ENCODE measurements around the gene USP14. TPM values are rescaled to one million over a fixed set of nuclear protein-coding genes. Genes with fewer than 3 reads are reported as not detected.
"Not testable (repeated sequence)": the region's sequence is repeated elsewhere in the genome, so short reads cannot be mapped to it uniquely, and the experiment has no call there.

Gene USP14
- total RNA-seq, 8 experiments from 2014 or later = 18.3 to 77.0 (median 23.0) TPM

DNA sequence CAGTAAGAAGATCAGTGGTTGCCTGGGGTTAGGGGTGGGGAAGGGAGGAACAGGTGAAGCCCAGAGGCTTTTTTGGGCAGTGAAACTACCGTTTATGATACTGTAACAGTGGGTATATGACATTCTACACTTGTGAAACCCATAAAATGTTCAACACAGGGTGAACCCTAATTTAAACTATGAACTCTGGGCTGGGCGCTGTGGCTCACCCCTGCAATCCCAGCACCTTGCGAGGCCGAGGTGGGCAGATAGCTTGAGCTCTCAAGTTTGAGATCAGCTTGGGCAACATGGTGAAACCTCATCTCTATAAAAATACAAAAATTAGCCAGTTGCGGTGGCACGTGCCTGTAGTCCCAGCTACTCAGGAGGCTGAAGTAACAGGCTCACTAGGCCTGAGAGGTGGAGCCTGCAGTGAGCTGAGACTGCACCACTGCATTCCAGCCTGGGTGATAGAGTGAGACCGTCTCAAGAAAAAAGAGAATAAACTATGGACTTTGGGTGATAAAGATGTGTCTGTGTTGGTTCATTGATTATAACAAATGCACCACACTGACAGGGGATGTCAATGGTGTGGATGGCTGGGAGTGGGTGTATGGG is 17.6 kb upstream of the USP14 start:
- Histone ChIP-seq H3K27ac (no peak overlapping the region), H3K4me1 (replicated peaks in 1 of 2) (no peaks in the 10 kb centered on the region), H3K4me3 (no peak overlapping the region)
- ATAC-seq (replicated peaks in 6 of 8) = no peak
- 13 to 100% (median 79%) methylated on average over 1 to 5 of the region's 7 CpGs; no CpG with 5 or more reads in 3 of the 10 experiments for WGBS, 10 experiments
- in situ Hi-C loops (cut with MboI; ENCODE audit: low pct_unique_long_range_greater_than_20kb in 2 of 9, low sequenced_read_pairs in 9 of 9, unreplicated experiment in 9 of 9) = no loop called here

DNA sequence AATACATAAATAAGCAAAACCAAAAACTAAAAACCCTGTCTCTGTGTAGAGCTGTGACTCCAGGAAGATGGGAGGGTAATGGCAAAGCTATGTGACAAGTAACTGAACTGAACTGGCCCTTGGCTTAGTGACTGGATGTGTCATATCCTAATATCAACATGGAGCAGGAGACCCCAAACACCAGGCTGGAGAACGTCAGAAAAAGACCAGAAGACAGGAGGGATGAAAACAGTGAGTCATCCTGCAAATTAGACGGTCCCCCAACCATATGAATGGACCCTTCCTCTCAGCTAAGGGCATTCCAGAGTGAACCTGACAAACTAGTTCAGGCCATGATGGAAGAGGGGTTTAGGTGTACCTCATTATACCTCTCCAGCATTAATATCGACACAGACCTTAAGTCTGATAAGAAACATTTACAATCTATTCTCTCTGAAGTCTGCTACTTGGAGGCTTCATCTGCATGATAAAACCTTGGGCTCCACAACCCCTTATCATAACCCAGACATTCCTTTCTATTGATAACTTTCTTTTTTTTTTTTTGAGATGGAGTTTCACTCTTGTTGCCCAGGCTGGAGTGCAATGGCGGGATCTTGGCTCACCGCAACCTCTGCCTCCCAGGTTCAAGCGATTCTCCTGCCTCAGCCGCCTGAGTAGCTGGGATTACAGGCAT is 15.6 kb upstream of the USP14 start:
- in situ Hi-C loops (cut with MboI; ENCODE audit: low pct_unique_long_range_greater_than_20kb in 2 of 9, low sequenced_read_pairs in 9 of 9, unreplicated experiment in 9 of 9); ATAC-seq (replicated peaks in 6 of 8); H3K4me3 ChIP-seq; H3K4me1 ChIP-seq (replicated peaks in 1 of 2); H3K27ac ChIP-seq: not testable (repeated sequence)
- 30 to 97% (median 75%) methylated on average over 1 to 6 of the region's 7 CpGs; no CpG with 5 or more reads in 4 of the 10 experiments for WGBS, 10 experiments

DNA sequence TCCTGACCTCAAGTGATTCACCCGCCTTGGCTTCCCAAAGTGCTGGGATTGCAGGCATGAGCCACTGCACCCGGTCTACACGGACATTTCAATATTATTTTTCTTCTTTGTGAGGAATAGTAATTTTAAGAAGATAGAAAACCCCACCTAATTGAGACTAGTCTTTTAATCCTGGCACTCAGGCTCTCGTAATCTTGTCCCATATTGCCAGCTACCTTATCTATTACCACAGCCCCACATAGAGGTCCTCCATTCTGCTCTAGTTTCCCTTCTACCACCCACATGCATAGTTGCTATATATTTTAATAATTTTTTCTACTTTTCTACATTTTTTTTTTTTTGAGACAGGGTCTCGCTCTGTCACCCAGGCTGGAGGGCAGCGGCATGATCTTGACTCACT is 9.5 kb upstream of the USP14 start:
- Histone ChIP-seq H3K27ac (no peak overlapping the region), H3K4me1 (replicated peaks in 1 of 2) (no peaks in the 10 kb centered on the region), H3K4me3 (no peak overlapping the region)
- ATAC-seq (replicated peaks in 6 of 8) = no peak
- in situ Hi-C loops (cut with MboI; ENCODE audit: low pct_unique_long_range_greater_than_20kb in 2 of 9, low sequenced_read_pairs in 9 of 9, unreplicated experiment in 9 of 9) = no loop called here
- 0 to 95% (median 75%) methylated on average over 1 to 6 of the region's 6 CpGs for WGBS, 10 experiments

DNA sequence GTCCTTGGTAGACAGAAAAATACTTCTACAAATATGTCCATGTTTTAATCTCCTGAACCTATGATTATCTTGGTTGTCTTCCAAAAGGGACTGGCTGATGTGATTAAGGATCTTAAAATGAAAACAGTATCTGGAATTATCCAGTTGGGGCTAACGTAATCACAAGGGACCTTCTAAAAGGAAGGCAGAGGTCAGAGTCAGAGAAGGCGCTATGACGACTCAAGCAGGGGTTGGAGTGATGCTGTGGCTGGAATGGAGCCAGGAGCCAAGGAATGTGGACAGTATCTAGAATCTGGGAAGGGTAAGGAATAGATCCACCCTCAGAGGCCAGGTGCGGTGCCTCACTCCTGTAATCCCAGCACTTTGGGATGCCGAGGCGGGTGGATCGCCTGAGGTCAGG is 4.2 kb upstream of the USP14 start:
- Histone ChIP-seq H3K4me3 (no peak overlapping the region), H3K4me1 (replicated peaks in 1 of 2) (no peaks in the 10 kb centered on the region), H3K27ac (no peak overlapping the region)
- no peak for ATAC-seq (replicated peaks in 6 of 8)
- in situ Hi-C loops (cut with MboI; ENCODE audit: low pct_unique_long_range_greater_than_20kb in 2 of 9, low sequenced_read_pairs in 9 of 9, unreplicated experiment in 9 of 9) = no loop called here
- WGBS, 10 experiments = 55 to 100% (median 80%) methylated on average over 2 to 7 of the region's 7 CpGs; no CpG with 5 or more reads in 3 of the 10 experiments

DNA sequence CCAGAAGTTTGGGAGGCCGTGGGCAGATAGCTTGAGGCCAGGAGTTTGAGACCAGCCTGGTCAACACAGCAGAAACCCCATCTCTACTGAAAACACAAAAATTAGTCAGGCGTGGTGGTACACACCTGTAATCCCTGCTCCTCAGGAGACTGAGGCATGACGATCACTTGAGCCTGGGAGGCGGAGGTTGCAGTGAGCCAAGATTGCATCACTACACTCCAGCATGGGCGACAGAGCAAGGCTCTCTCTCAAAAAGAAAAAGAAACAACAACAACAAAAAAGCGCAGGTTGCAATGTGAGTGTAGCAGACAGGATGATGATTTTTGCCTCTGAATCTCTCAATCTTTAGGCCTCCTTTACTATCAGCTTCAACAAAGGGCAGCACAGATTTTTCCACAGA is 2.7 kb upstream of the USP14 start:
- H3K27ac ChIP-seq = no peak overlapping the region
- H3K4me1 ChIP-seq (replicated peaks in 1 of 2) = peaks cover 0 to 15% of the 10 kb centered on the region in 2 donors
- in situ Hi-C loops (cut with MboI; ENCODE audit: low pct_unique_long_range_greater_than_20kb in 2 of 9, low sequenced_read_pairs in 9 of 9, unreplicated experiment in 9 of 9) = no loop called here
- 48 to 100% (median 89%) methylated on average over 1 to 4 of the region's 6 CpGs; no CpG with 5 or more reads in 1 of the 10 experiments for WGBS, 10 experiments
- no peak overlapping the region for H3K4me3 ChIP-seq
- no peak for ATAC-seq (replicated peaks in 6 of 8)

DNA sequence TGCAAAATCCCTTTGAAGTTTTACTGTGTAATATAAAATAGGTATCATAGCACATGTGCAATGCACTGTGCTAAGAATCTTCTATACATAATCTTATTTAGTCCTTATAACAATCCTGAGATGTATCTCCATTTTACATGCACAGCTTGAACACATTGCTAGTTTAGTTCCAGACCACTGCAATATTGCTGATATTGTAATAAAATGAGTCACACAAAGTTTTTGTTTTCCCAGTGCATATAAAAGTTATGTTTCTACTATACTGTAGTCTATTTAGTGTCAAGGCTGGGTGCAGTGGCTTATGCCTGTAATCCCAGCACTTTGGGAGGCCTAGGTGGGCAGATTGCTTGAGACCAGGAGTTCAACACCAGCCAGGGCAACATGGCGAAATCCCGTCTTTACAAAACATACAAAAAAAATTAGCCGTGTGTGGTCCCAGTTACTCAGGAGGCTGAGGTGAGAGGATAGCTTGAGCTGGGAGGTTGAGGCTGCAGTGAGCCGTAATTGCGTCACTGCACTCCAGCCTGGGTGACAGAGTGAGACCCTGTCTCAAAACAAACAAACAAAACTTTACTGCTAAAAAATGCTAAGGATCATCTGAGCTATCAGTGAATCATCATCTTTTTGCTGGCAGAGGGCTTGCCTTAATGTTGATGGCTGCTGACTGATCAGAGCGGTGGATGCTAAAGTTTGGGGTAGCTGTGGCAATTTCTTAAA is 1.7 kb upstream of the USP14 start:
- in situ Hi-C loops (cut with MboI; ENCODE audit: low pct_unique_long_range_greater_than_20kb in 2 of 9, low sequenced_read_pairs in 9 of 9, unreplicated experiment in 9 of 9) = no loop called here
- Histone ChIP-seq H3K4me3 (no peak overlapping the region), H3K4me1 (replicated peaks in 1 of 2) (peaks cover 0 to 17% of the 10 kb centered on the region in 2 donors), H3K27ac (no peak overlapping the region)
- WGBS, 10 experiments = 72 to 100% (median 93%) methylated on average over 1 to 6 of the region's 6 CpGs; no CpG with 5 or more reads in 1 of the 10 experiments
- ATAC-seq (replicated peaks in 6 of 8) = no peak

DNA sequence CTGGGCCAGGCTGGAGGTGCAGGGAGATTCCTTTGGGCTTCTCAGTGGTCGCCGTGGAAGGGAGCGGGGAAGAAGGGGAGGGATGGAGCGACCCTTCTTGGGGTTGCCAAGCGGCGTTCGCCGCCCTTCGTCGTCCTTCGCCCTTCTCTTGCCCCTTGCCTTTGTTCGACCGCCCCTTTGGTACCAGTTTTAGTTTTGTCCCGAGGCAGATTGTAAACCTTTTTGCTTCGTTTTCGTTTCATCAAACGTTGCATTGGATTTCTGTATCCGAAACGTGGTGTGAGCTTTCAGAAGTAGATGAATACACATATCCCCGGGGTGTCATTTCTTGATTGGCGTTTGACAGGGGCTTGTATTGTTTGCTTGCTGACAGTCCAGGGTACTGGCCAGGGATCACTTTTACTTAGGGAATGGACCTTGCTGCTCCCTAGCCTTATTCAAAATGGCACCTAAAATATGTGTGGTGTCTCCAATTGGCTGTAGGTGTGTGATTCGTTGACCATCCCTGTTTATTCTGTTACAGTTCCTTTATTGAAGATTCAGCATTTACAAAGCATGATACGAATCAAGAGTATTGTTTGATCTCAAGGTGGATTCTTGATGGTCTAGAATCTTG is 788 bp downstream of the USP14 start:
- H3K4me3 ChIP-seq = peak overlapping the region; percentile 81 to 94 (median 91)
- peak overlapping the region; percentile 91 to 95 for H3K27ac ChIP-seq
- in situ Hi-C loops (cut with MboI; ENCODE audit: low pct_unique_long_range_greater_than_20kb in 2 of 9, low sequenced_read_pairs in 9 of 9, unreplicated experiment in 9 of 9) = no loop called here
- peaks cover 0 to 17% of the 10 kb centered on the region in 2 donors for H3K4me1 ChIP-seq (replicated peaks in 1 of 2)
- 0 to 20% (median 2%) methylated on average over 1 to 19 of the region's 23 CpGs; no CpG with 5 or more reads in 1 of the 10 experiments for WGBS, 10 experiments
- ATAC-seq (replicated peaks in 6 of 8) = peak in 2 of 8 experiments; percentile 6 to 7

DNA sequence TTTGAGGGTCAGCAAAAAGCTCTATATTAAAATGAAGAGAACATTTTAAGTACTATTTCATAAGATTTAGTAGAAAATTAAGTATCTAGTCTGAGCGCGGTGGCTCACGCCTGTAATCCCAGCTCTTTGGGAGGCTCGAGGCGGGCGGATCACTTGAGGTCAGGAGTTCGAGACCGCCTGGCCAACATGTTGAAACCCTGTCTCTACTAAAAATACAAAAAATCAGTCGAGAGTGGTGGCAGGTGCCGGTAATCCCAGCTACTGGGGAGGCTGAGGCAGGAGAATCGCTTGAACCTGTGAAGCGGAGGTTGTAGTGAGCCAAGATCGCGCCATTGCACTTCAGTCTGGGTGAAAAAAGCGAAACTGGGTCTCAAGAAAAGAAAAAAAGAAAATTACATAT is 1.6 kb downstream of the USP14 start:
- in situ Hi-C loops (cut with MboI; ENCODE audit: low pct_unique_long_range_greater_than_20kb in 2 of 9, low sequenced_read_pairs in 9 of 9, unreplicated experiment in 9 of 9) = no loop called here
- H3K4me3 ChIP-seq = peak overlapping the region in 3 of 5 donors; percentile 81 to 94 (median 94)
- no peak overlapping the region for H3K27ac ChIP-seq
- WGBS, 10 experiments = 83 to 99% (median 98%) methylated on average over 8 to 13 of the region's 15 CpGs; no CpG with 5 or more reads in 2 of the 10 experiments
- no peak for ATAC-seq (replicated peaks in 6 of 8)
- peaks cover 0 to 17% of the 10 kb centered on the region in 2 donors for H3K4me1 ChIP-seq (replicated peaks in 1 of 2)

DNA sequence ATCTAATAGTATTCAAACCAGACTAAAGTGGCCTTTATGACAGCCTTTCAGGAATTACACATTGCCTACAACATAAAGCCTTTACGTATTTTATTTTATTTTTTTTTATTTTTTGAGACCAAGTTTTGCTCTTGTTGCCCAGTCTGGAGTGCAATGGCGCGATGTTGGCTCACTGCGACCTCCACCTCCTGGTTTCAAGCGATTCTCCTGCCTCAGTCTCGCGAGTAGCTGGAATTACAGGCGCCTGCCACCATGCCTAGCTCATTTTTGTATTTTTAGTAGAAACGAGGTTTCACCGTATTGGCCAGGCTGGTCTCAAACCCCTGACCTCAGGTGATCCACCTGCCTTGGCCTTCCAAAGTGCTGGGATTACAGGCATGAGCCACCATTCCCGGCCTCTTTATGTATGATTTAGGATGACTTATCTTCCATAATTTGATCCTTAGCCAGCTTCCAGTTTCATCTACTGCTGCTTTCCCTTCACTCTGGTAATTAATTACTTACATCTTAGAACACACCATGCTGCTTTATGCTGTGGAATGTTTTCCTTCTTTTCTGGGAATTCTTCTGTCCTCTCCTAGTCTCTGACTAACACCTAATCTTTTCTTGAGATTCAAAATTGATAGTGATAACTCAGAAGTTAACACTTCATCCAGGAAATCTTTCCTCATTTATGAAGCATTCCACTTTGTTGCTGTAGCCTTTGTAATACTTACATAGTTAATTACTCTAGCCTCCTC is 2.6 kb downstream of the USP14 start:
- in situ Hi-C loops (cut with MboI; ENCODE audit: low pct_unique_long_range_greater_than_20kb in 2 of 9, low sequenced_read_pairs in 9 of 9, unreplicated experiment in 9 of 9) = no loop called here
- no peak for ATAC-seq (replicated peaks in 6 of 8)
- peaks cover 0 to 17% of the 10 kb centered on the region in 2 donors for H3K4me1 ChIP-seq (replicated peaks in 1 of 2)
- WGBS, 10 experiments = 81 to 100% (median 86%) methylated on average over 1 to 11 of the region's 11 CpGs; no CpG with 5 or more reads in 1 of the 10 experiments
- H3K4me3 ChIP-seq = no peak overlapping the region
- H3K27ac ChIP-seq = no peak overlapping the region

DNA sequence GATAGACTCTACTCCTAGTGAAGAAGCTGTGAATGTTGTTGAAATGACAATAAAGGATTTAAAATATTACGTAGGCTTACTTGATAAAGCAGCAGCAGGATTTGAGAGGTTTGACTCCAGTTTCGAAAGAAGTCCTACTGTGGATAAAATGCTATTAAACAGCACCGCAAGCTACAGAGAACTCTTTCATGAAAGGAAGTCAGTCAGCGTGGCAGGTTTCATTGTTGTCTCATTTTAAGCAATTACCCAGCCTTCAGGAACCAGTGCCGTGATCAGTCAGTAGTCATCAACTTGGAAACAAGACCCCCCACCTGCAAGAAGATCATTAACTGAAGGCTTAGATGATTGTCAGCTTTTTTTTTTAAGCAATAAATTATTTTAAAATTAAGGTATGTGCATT is 14.0 kb downstream of the USP14 start:
- Histone ChIP-seq H3K4me3 (no peak overlapping the region), H3K27ac (no peak overlapping the region), H3K4me1 (replicated peaks in 1 of 2) (no peaks in the 10 kb centered on the region)
- in situ Hi-C loops (cut with MboI; ENCODE audit: low pct_unique_long_range_greater_than_20kb in 2 of 9, low sequenced_read_pairs in 9 of 9, unreplicated experiment in 9 of 9) = no loop called here
- 65 to 100% (median 76%) methylated on average over 4 to 5 of the region's 5 CpGs; no CpG with 5 or more reads in 1 of the 10 experiments for WGBS, 10 experiments
- no peak for ATAC-seq (replicated peaks in 6 of 8)

DNA sequence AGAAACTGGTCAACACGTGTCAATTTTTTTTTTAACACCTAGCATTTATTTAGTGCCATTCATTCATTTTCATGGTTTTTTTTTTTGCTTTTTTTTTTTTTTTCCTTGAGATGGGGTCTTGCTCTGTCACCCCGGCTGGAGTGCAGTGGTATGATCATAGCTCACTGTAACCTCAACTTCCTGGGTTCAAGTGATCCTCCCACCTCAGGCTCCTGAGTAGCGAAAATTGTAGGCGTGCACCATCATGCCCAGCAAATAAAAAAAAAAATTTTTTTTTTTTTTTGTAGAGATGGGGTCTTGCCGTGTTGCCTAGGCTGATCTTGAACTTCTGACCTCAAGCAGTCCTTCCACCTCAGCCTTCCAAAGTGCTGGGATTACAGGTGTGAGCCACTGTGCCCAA is 21.1 kb downstream of the USP14 start:
- 83 to 100% (median 94%) methylated on average over 1 to 5 of the region's 5 CpGs for WGBS, 10 experiments
- Histone ChIP-seq H3K27ac (no peak overlapping the region), H3K4me3 (no peak overlapping the region), H3K4me1 (replicated peaks in 1 of 2) (no peaks in the 10 kb centered on the region)
- no peak for ATAC-seq (replicated peaks in 6 of 8)
- in situ Hi-C loops (cut with MboI; ENCODE audit: low pct_unique_long_range_greater_than_20kb in 2 of 9, low sequenced_read_pairs in 9 of 9, unreplicated experiment in 9 of 9) = no loop called here

DNA sequence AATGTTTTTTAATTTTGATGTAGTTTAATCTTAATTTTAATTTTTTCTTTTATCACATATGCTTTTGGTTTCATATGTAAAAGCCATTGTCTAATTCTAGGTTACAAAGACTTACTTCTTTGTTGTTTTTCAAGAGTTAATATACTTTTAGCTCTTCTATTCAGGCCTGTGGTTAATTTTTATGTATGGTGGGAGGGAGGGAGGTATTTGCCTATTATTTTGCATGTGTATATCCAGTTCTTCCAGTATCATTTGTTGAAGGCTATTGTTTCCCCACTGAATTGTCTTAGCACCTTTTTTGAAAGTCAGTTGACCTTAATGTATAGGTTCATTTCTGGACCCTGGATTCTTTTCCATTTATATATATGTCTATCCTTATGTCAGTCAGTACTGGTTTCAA is 23.4 kb downstream of the USP14 start:
- no peak for ATAC-seq (replicated peaks in 6 of 8)
- no peak overlapping the region for H3K27ac ChIP-seq
- H3K4me3 ChIP-seq = no peak overlapping the region
- H3K4me1 ChIP-seq (replicated peaks in 1 of 2) = no peaks in the 10 kb centered on the region
- in situ Hi-C loops (cut with MboI; ENCODE audit: low pct_unique_long_range_greater_than_20kb in 2 of 9, low sequenced_read_pairs in 9 of 9, unreplicated experiment in 9 of 9) = no loop called here

All from motor neuron (in vitro differentiated cells).